NOMO-1 treated with dmso at 0.1 percent for 144 hours (cell line): ENCODE results near the gene IL18.
"Not testable (repeated sequence)": the region's sequence is repeated elsewhere in the genome, so short reads cannot be mapped to it uniquely, and the experiment has no call there.

Source experiments
- DNase-seq: peaks from one replicate; lab custom pipeline; 2025; ENCODE audit not compliant: unreplicated experiment; lab: John Stamatoyannopoulos, UW

Gene IL18

DNA sequence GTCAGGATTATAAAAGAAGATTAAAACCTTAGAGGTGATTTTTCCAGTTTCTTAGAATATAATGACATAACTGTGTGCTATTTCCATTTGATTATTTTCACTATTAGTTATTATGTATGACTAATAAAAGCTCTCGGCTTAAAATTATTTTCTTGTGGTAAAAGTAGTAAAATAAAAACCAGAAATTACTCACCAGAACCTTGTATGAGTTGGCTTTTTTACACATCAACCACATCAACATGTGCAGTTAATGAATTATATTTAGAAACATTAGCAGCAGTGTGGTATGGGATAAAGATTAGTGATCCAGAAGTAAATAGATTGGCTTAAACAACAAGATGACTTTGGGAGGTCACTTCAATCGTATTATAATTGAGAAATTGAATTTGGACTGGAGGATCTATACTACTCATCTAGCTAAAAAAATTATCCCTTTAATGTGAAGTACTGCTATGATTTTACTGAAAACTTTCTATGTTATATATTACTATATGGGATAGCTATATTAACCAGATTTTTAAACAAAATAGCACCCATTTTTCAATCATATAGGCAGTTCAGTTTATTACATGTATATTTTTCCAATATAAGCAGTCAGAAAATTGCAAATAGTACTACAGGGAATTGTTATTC lies 8.6 kb upstream of the IL18 start:
- no peak for DNase-seq

DNA sequence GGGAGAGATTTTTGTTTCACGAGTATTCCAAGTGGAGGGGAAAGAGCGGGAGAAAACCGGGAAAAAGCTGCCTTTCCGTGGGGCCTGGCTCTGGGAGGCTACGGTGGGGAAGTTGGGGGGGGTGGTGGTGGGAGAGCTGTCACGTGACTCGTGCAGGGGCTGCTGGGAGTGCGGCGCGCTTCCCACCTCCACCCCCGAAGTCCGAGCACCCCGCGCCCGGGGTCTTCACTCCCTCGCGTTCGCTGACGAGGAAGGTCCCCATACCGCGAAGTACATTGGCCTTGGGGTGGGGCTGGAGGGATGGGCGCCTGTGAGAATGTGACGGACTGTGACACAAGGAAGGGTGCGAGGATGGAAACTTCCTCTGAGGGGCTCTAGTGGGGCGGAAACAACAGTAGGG lies 3.3 kb upstream of the IL18 start, which contains the start of gene TEX12:
TEX12 (plus strand) TSS at position 228 of the 400 bp plus-strand sequence. CDS start 1,897 bp downstream, outside the sequence.
- DNase-seq, result no peak

DNA sequence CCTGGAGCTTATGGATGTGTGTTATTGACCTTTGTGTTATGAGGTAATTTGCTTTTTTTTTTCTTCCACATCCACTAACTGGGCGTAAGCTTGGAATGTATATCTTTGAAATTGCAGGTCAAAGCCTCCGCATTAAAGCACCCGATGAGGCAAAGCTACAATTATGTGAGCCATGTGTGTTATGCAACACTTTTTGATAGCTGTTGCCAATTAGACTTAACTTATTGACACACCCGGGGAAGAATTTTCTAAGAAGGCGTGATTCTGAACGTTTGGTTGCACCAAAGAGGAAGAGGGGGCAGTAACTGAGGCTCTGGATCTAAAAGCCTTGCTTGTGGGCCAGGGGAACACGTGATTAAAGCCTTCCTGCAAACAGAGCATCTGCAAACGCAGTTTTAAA lies 2.7 kb upstream of the IL18 start:
- DNase-seq, result no peak

DNA sequence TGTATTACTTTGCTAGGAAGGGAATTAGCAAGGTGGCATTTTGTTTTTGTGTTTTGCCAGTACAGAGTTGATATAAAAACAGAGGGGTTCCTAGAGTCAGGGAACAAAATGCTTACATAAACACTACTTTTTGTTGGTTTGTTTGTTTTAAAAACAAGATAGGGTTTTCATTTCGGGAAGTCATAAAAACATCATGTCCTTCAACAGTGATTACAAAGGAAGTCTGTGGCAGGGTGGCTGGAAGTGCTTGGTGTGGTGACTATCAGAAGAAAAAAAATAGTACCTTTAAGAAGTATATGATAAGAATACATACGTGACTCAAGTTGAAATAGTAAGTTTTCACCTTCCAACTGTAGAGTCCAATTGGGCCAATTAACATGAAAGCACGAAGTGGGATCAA lies 1.2 kb upstream of the IL18 start:
- no peak for DNase-seq

DNA sequence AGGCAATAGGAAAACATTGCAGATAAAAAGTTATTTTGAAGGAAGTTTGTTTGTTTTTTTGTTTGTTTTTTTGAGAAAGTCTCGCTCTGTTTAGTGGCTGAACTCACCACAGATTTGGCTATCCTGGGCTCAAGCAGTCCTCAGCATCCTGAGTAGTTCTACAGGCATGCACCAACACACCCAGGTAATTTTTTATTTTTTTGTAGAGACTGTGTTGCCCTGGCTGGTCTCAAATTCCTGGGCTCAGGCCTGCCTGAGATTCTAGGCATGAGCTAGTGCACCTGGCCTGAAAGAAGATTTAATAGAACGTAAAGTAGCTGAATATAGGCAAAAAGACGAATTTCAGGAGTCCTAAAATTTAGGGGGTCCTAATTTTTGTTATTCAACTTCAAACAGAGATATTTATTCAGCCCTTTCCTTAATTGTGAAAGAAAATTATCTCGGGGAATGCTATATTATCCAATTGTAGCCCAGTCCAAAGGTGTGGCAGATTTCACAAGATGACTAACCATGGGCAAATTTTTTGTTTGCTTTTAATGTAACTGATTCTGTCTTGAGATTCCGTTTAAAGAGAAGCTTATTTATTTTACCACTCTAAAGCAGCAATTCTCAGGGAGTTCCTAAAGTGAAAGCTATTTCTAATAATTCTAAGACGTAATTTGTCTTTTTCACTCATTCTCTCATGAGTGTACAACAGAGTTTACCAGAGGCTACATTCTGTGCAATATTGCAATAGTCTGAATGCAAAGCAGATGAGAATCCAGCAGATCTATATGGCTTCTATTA lies 940 bp downstream of the IL18 start:
- DNase-seq, result no peak

DNA sequence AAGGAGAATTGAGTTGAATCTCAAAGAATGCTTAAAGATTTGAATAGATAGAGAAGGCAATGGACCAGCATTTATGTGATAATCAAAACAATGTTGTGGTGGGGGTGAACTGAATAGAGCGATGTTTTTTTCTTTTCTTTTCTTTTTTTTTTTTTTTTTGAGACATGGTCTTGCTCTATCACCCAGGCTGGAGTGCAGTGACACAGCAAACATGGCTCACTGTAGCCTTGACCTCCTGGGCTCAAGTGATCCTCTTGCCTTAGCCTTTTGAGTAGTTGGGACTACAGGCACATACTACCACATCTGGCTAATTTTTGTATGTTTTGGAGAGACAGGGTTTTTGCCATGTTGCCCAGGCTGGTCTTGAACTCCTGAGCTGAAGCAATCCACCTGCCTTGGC lies 1.7 kb downstream of the IL18 start:
- DNase-seq, result not testable (repeated sequence)

DNA sequence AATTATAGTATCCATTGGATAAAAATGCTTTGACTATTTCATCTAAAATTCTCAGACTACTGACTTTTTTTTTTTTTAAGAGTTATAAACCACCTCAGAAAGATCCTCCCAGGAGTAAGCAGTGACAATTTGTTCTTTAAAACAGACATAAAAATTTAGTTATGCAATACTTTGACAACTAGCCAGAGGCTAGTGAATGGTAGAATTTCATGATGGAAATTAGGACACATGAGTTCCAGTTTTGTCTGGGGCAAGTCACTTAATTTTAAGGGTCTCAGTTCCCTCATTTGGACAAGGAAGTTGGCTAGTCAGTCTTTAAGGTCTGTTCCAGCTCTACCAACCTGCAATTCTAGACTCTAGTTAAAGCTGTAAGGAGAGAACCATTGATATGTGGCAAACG lies 2.9 kb downstream of the IL18 start:
- DNase-seq, result peak; percentile 11

DNA sequence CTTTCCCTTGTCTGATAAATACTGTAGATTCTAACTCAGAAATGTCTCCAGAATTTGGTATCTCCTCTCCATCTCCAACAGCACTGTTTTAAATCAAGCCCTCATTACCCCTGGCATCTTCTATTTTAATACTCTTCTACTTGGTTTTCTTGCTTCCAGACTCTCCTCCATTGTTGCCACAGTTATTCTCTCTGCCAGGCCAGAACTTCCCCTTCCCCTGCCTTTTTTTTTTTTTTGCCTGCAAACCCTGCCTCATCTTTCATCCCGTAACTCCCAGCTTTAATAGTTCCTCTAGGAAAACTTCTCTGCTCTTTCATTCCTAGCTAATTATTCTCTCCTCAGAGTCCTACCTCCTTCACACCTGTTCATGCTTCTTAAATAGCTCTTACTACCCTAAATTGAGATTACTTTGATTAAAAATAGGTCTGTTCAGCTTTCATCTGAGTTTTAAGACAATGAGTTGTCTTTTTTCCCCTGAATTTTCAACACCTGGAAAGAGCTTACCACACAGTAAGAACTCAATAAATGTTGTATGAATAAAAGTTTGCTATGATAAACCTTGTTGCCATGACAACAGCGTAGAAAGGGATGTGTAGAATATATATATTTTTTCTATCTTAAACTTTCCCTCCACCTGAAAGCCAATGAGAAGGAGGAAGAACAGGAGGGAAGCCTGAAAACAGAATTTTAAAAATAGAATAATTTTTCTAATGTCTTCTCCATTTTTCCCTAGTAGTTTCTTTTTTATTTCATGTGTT lies 3.6 kb downstream of the IL18 start:
- no peak for DNase-seq

DNA sequence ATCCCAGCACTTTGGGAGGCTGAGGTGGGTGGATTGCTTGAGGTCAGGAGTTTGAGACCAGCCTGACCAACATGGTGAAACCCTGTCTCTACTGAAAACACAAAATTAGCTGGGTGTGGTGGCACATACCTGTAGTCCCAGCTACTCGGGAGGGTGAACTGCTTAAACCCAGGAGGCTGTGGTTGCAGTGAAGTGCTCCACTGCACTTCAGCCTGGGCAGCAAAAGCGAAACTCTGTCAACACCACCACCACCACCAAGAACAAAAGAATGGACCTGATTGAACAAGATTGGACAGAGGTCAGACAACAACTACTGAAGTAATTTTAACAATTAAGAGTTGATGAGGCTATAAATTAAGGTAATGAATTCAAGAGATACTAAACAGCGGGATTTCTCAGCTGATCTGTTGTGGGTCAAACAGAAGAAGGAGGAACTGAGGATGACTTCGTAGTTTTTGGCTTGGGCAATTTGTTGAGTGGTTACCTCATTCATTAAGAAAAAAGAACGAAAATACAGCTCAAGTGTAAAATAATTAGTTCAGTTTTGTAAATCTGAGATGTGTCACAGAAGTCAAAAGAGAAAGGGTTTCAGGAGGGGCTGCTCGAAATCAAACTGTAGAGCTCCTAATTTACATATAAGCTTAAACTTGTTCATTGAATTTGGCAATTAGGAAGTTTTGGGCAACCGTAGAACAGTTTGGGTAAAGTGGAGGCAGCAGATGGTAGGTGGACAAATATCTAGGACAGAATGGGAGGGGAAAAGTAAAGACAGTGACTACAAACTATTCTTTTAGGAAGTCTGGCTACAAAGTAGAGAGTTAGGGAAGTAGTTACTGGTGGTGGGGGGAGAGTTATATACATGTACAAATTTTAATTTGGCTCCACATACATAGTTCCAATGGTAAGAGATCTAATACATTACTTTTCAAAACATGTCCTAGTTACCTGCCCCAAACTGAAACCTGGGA lies 4.5 kb downstream of the IL18 start:
- peak; percentile 22 for DNase-seq

DNA sequence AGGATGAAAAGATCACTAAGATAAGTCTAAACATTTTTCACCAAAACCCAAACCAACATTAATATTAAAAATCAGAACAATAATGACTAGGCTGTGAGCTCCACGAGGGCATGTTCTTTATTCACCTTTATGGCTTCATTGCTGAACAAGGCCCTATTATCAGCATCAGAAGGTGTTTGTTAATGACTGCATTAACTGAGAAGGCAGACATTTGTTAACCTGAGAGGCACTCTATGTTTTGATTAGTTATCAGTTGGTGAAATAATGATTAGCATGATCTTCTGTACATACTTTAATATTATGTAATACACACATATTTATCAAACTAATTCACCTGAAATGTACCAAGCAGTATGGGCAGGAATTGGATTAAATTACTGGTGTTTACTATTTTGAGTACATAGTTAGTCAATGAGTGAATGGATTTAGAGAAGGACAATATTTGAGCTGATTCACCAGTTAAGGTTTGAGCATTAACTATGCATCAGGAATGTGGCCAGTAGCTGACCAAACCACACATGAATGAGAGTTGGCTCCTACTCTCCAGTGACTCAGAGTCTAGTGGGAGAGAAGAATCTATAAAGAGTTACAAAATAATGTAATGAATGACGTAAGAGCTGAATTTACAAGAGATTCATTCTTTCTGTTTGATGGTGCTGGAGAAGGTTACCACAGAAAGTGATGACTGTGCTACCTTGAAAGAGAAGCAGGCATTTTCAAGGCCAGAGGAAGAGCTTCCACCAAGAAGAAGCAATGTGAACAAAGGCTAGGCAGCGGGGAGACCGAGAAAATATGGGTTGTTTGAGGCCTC lies 6.7 kb downstream of the IL18 start:
- DNase-seq, result peak; percentile 54

DNA sequence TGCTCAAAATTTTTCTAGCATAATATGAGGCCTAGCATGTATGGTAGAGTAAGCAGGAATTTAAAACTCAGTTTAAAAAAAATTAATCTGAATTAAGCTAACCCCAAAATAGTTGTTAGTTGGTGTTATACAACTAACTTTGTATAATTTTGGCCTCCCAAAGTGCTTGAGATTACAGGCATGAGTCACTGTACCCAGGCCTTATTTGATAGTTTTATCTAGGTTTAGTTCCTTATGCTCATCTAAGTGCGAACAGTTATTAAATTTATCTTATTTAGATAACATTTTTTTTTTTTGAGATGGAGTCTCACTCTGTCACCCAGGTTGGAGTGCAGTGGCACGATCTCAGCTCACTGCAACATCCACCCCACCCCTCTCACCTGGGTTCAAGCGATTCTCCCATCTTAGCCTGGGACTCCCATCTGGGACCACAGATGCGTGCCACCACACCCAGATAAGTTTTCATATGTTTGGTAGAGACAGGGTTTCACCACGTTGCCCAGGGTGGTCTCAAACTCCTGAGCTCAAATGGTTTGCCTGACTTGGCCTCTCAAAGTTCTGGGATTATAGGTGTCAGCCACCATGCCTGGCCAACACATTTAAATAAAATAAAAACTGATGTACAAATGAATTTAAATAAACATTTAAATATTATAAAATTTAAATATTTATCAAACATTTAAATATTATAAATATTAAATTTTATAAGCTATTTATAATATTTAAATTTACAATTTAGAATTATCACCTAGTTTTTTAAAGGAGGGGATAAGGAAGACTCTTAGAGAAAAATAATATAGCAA lies 7.5 kb downstream of the IL18 start:
- no peak for DNase-seq

DNA sequence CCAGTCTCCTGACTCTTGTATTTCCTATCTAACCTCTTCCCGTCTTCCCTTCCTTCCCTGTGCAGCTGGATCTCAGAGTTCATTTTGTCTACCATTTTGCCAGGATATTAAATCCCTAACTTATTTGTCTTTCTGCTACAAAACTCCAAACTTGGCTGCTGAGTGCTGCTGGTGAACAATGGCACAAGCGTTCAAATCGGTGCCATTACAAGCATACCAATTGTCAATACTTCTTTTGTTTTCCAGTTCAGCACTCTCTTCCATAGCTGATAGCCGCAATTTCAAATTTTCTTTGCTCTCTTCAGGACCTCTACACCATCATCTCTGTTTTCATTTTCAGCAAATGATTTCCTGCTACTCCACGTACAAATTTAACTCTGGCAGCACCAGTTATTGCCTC lies 13.4 kb downstream of the IL18 start:
- DNase-seq, result no peak

DNA sequence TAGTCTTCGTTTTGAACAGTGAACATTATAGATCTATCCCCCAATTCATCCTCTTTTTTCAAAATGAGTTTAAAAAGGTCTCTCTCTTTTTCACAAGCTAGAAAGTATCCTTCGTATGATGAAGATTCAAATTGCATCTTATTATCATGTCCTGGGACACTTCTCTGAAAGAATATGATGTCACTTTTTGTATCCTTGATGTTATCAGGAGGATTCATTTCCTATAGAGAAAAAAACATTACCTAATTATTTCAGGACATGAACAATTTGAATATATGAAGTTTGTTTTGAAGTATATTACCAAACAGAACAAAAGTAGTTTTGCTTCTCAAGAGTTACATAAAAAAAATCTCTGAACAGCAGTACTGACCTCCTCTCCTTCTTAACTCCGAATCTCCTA lies 20.3 kb downstream of the IL18 start:
- no peak for DNase-seq

DNA sequence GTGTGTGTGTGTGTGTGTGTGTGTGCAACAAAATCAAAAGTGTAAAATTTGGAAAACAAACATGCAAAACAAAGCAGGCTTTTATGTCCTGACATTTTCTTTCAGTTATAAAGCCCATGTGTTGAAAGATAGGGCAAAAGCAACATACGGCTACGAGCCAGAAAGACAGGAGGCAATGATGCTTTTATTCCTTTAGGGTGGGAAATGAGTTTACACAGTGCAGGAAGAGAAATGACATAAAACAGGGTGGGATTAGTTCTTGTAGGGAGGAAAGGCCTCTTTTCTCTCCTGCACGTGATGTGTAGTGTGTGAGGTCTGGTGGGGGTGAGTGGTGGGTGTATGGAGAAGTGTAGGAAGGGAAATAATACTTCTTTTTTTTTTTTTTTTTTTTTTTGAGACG lies 29.4 kb downstream of the IL18 start:
- DNase-seq, result no peak

DNA sequence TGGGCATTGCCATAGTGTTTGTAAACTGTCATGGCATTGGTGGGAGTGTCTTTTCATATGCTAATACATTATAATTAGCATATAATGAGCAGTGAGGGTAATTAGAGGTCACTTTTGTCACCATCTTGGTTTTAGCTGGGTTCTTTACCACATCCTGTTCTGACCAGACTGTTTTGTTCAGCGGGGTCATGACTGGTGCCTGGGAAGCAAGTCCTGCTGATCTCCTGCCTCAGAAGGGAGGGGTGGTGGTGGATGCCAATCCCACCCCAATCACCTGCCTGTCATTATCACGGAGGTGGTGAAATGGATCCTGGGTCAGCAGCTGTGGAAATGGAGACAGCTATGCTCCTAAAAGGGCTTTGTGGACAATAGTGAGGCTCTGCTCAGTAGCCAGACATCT lies 31.2 kb downstream of the IL18 start:
- no peak for DNase-seq

DNA sequence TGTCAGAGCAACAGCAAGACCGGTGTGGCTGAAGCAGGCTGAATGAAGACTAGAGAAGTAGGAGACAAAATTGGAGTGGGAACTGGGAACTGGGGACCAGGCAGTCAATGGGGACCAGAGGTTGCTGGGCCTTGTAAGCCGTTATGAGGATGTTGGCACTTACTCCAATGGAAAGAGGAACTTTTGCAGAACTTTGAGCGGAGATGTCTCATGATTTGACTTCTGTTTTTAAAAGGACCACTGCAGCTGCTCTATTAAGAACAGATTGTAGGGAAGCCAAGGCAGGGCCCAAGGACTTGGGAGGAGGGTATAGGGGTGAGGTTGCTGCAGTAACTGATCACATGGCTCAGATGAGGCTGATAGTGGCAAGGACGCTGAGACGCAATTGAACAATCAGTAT lies 34.2 kb downstream of the IL18 start:
- peak; percentile 21 for DNase-seq

DNA sequence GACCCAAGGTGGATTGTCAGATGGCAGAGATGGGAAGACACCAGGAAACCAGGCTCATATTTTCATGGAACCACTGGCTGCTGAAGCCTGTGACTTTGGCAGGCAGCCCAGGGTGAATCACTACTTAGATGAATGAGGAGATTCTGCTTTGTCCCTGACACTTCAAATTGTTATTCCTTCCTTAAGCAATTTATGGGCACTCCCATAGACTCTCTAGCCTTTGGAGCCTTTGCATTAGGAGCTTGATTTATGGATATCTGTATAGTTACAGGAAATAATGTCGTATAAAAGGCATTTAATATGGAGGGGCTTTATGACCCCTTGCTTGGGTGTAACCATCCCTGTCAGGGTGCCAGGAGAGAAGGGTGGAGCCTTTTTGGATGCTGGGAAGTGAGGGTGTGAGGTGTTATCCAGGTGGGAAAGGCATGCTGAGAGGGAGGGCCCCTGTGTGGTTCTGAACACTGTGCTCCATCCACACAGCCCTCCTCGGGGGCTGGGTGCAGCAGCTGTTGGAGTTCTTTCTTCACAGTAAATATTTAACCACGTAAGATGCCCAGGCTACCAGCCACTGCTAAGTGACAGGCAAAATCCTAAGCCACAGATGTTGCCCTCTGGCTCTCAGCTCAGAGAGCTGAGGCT lies 35.3 kb downstream of the IL18 start:
- DNase-seq, result no peak

DNA sequence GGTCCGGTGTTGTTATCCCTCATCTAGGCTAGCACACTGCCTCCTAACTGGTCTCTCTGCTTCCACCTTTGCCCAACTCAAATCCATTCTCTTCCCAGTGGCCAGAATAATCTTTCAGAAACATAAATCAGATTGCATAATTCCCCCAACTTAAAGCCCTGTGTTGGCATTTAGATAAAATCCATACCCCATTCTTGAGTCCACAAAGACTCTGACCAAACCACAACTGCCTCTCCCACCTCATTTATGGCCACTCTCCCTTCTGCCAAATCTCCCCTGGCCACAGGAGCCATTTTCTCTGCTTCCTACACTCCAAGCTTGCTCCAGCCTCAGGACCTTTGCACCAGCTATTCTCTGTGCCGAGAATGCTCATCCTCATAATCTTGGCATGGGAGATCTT lies 36.8 kb downstream of the IL18 start:
- DNase-seq, result no peak

DNA sequence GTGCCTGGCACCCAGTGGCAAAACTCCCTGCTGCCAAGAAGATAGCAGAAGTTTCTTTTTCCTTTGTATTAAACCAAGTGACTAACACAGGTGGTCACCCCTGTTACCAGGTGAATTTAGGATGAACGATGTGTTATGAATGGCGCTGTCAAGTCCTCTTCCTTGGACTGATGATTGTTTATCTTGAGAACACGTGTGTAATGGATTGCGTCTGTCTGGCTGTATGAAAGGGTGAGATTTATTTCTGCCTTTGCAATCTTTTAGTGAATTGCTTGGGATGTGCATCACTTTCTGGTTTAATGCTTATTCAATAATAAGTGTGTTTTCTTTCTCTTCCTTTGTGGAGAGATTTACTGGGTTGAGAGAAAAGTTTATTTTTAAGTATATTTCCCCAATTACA lies 40.8 kb downstream of the IL18 start:
- DNase-seq, result no peak
